GM19463 (cell line): ENCODE measurements around the gene CMTM1.

Source experiments
- ATAC-seq: cut with Tn5 transposase; IDR thresholded peaks from one replicate; pipeline ENCODE4 v1.9.1; 2021; ENCODE audit warnings: mild to moderate bottlenecking, moderate library complexity; ENCODE audit not compliant: unreplicated experiment

The CMTM1 gene

GRCh38 chr16:66566051-66566901 is at the start of gene CMTM1:
TSS of gene CMTM1 (plus strand) at chr16:66566439. CDS start at chr16:66566514, 75 bp downstream.
- ATAC-seq, result no peak

GRCh38 chr16:66516509-66516807 is 49.8 kb upstream of the CMTM1 start:
- peak; percentile 14 for ATAC-seq

GRCh38 chr16:66516808-66517585 is 49.2 kb upstream of the CMTM1 start:
- ATAC-seq, result peak; percentile 96

- ATAC-seq, result no peak
Measured at GRCh38 chr16:66517586-66518263, 48.5 kb upstream of the CMTM1 start.

GRCh38 chr16:66519482-66520373 is 46.5 kb upstream of the CMTM1 start:
- ATAC-seq, result no peak

GRCh38 chr16:66520406-66521170 is 45.7 kb upstream of the CMTM1 start:
- no peak for ATAC-seq

GRCh38 chr16:66521252-66521713 is 45.0 kb upstream of the CMTM1 start:
- no peak for ATAC-seq

- peak; percentile 73 for ATAC-seq
Measured at GRCh38 chr16:66521951-66522771, 44.1 kb upstream of the CMTM1 start.

- ATAC-seq, result no peak
Measured at GRCh38 chr16:66522816-66523590, 43.2 kb upstream of the CMTM1 start.

- no peak for ATAC-seq
Measured at GRCh38 chr16:66523861-66524354, 42.3 kb upstream of the CMTM1 start.

GRCh38 chr16:66524601-66525164 is 41.6 kb upstream of the CMTM1 start:
- peak; percentile 53 for ATAC-seq

GRCh38 chr16:66525396-66526180 is 40.7 kb upstream of the CMTM1 start:
- ATAC-seq, result no peak

GRCh38 chr16:66528294-66528693 is 37.9 kb upstream of the CMTM1 start:
- ATAC-seq, result no peak

GRCh38 chr16:66529475-66529874 is 36.8 kb upstream of the CMTM1 start:
- no peak for ATAC-seq

GRCh38 chr16:66534376-66534799 is 31.9 kb upstream of the CMTM1 start:
- ATAC-seq, result no peak

- ATAC-seq, result no peak
Measured at GRCh38 chr16:66536525-66536924, 29.7 kb upstream of the CMTM1 start.

- ATAC-seq, result no peak
Measured at GRCh38 chr16:66537236-66537635, 29.0 kb upstream of the CMTM1 start.
